HCT116 (cell line): ENCODE data around the gene EHD4. TPM values are rescaled to one million over a fixed set of nuclear protein-coding genes. Genes with fewer than 3 reads are reported as not detected.

Source experiments
- ATAC-seq: fragments of 200-7000 bp; cut with Tn5 transposase; 2 replicates; pipeline ENCODE4 v1.9.1; 2020; ENCODE audit warnings: mild to moderate bottlenecking, moderate library complexity
- Bru-seq: library from RNA; stranded (reverse); fragments of 400-500 nt; gene quantifications from one replicate; lab custom pipeline; 2021; lab: Mats Ljungman, UMichigan
- BruChase-seq, 2 experiments: library from RNA; stranded (reverse); fragments of 400-500 nt; gene quantifications; one replicate each; lab custom pipeline; 2021; lab: Mats Ljungman, UMichigan
- BruUV-seq: library from RNA; stranded (reverse); fragments of 400-500 nt; replicated peaks from 2 replicates; lab custom pipeline; 2021; lab: Mats Ljungman, UMichigan
- CTCF ChIA-PET: fragments of 300-600 bp; sonication (Branson Sonifier 250); formaldehyde crosslinking; loops from one replicate; lab custom pipeline; 2021; ENCODE audit warnings: antibody characterized with exemption; lab: Charles Lee
- POLR2A ChIA-PET: fragments of 300-600, 350-600 bp; sonication (Branson Sonifier 250); formaldehyde crosslinking; loops from one replicate; lab custom pipeline; 2021; ENCODE audit warnings: antibody characterized with exemption; lab: Charles Lee
- RAD21 ChIA-PET, 2 experiments: fragments of 300-600 bp; sonication (Branson Sonifier 250); formaldehyde crosslinking; loops; one replicate each; lab custom pipeline; 2023; ENCODE audit warnings: low total read pairs in 2 of 2; ENCODE audit not compliant: uncharacterized antibody in 2 of 2, unreplicated experiment in 2 of 2, low non-redundant PET in 1 of 2; lab: Charles Lee
- DNase-seq: peaks from one replicate; pipeline ENCODE4 v3.0.0-alpha.2; 2010; ENCODE audit warnings: low read depth, low spot score
- H2AFZ ChIP-seq: fragments of 200-600 bp; shearing (Covaris generic), sonication (generic); 2 replicates; pipeline ENCODE4 v1.6.1; 2017; ENCODE audit warnings: low read depth, mixed run types, mixed read lengths, antibody characterized with exemption, low read length; ENCODE audit not compliant: poor library complexity, severe bottlenecking
- H3K27ac ChIP-seq: 2 replicates; pipeline ENCODE4 v1.5.1; 2012; ENCODE audit warnings: low read depth, low read length
- H3K27me3 ChIP-seq: fragments of 200-600 bp; sonication (generic); 2 replicates; pipeline ENCODE4 v1.6.1; 2016; ENCODE audit warnings: mixed run types, low read length, mixed read lengths; ENCODE audit not compliant: insufficient read depth
- H3K36me3 ChIP-seq, 2 experiments: fragments of 200-500 bp in 1 of 2; fragments of 200-600 bp in 1 of 2; sonication (Bioruptor generic) in 1 of 2; sonication (generic) in 1 of 2; 2 replicates each; pipeline versions ENCODE4 v1.5.1 to v1.6.1; 2014 to 2016; ENCODE audit warnings: low read length in 2 of 2, inconsistent platforms in 1 of 2, mixed read lengths in 1 of 2, mixed run types in 1 of 2; ENCODE audit not compliant: insufficient read depth in 2 of 2, control insufficient read depth in 1 of 2
- H3K4me1 ChIP-seq, 2 experiments: fragments of 200-600 bp in 1 of 2; sonication (generic) in 1 of 2; 2 replicates each; pipeline versions ENCODE4 v1.5.1 to v1.6.1; 2012 to 2017; ENCODE audit warnings: low read length in 2 of 2, inconsistent platforms in 1 of 2, mild to moderate bottlenecking in 1 of 2, mixed read lengths in 1 of 2, mixed run types in 1 of 2, moderate library complexity in 1 of 2; ENCODE audit not compliant: insufficient read depth in 2 of 2, control insufficient read depth in 1 of 2
- H3K4me2 ChIP-seq: fragments of 200-600 bp; sonication (generic); 2 replicates; pipeline ENCODE4 v1.6.1; 2017; ENCODE audit warnings: mixed run types, low read length, mixed read lengths
- H3K4me3 ChIP-seq, 2 experiments: fragments of 200-600 bp in 1 of 2; sonication (generic) in 1 of 2; replicated peaks in 1 of 2; 2 replicates each; pipeline ENCODE4 v1.5.1; 2011 to 2016; ENCODE audit warnings: low read length in 2 of 2, control low read depth in 1 of 2, low read depth in 1 of 2, mild to moderate bottlenecking in 1 of 2, mixed read lengths in 1 of 2, mixed run types in 1 of 2
- H3K79me2 ChIP-seq: fragments of 200-600 bp; sonication (generic); 2 replicates; pipeline ENCODE4 v1.6.1; 2017; ENCODE audit warnings: mild to moderate bottlenecking, mixed run types, low read length, moderate library complexity, mixed read lengths; ENCODE audit not compliant: insufficient read depth
- H3K9ac ChIP-seq: fragments of 200-600 bp; sonication (generic); 2 replicates; pipeline ENCODE4 v1.6.1; 2016; ENCODE audit warnings: low read length, mixed read lengths
- H3K9me2 ChIP-seq: fragments of 200-600 bp; sonication (generic), shearing (Covaris generic); 2 replicates; pipeline ENCODE4 v1.6.1; 2017; ENCODE audit warnings: mixed run types, mild to moderate bottlenecking, moderate library complexity; ENCODE audit not compliant: insufficient read depth
- H3K9me3 ChIP-seq, 2 experiments: fragments of 200-500 bp in 1 of 2; fragments of 200-600 bp in 1 of 2; sonication (Bioruptor generic) in 1 of 2; sonication (generic) in 1 of 2; 2 replicates each; pipeline ENCODE4 v1.6.1; 2014 to 2017; ENCODE audit warnings: low read length in 2 of 2, mixed read lengths in 2 of 2, inconsistent platforms in 1 of 2, low read depth in 1 of 2, mild to moderate bottlenecking in 1 of 2, mixed run types in 1 of 2, moderate library complexity in 1 of 2; ENCODE audit not compliant: control insufficient read depth in 1 of 2, insufficient read depth in 1 of 2
- H4K20me1 ChIP-seq: fragments of 200-600 bp; sonication (generic), shearing (Covaris generic); 2 replicates; pipeline ENCODE4 v1.6.1; 2017; ENCODE audit warnings: mixed run types, mild to moderate bottlenecking, moderate library complexity; ENCODE audit not compliant: insufficient read depth
- CTCF ChIP-seq, 3 experiments: fragments of 200-600 bp in 1 of 3; sonication (generic) in 1 of 3; IDR thresholded peaks in 2 of 3; conservative IDR thresholded peaks in 1 of 3; 2 replicates each; pipeline ENCODE4 v1.5.1; 2012 to 2017; ENCODE audit warnings: low read depth in 2 of 3, low read length in 2 of 3, antibody characterized with exemption in 1 of 3, borderline replicate concordance in 1 of 3, control low read depth in 1 of 3, mild to moderate bottlenecking in 1 of 3, mixed read lengths in 1 of 3, mixed run types in 1 of 3, moderate library complexity in 1 of 3; ENCODE audit not compliant: insufficient read depth in 1 of 3
- EGR1 ChIP-seq: IDR thresholded peaks from 2 replicates; pipeline ENCODE4 v1.6.1; 2012; ENCODE audit warnings: low read depth
- ELF1 ChIP-seq: IDR thresholded peaks from 2 replicates; pipeline ENCODE4 v1.6.1; 2012; ENCODE audit warnings: low read depth, borderline replicate concordance
- EZH2phosphoT487 ChIP-seq: fragments of 200-600 bp; IDR thresholded peaks from 2 replicates; pipeline ENCODE4 v1.6.1; 2018; ENCODE audit warnings: antibody characterized with exemption, borderline replicate concordance
- POLR2A ChIP-seq: IDR thresholded peaks from 2 replicates; pipeline ENCODE4 v1.7.0; 2011; ENCODE audit warnings: borderline replicate concordance; ENCODE audit not compliant: insufficient read depth, insufficient read length; ENCODE audit errors: extremely low read depth
- POLR2AphosphoS5 ChIP-seq: IDR thresholded peaks from 2 replicates; pipeline ENCODE4 v1.6.1; 2011; ENCODE audit warnings: mild to moderate bottlenecking, low read depth, low read length, moderate library complexity
- RAD21 ChIP-seq: IDR thresholded peaks from 2 replicates; pipeline ENCODE4 v1.6.1; 2012; ENCODE audit warnings: low read depth, mild to moderate bottlenecking
- SIN3A ChIP-seq: IDR thresholded peaks from 2 replicates; pipeline ENCODE4 v1.6.1; 2012; ENCODE audit warnings: low read depth
- SP1 ChIP-seq: IDR thresholded peaks from 2 replicates; pipeline ENCODE4 v1.6.1; 2012; ENCODE audit warnings: low read depth
- ZFX ChIP-seq: fragments of 450-650 bp; IDR thresholded peaks from 2 replicates; pipeline ENCODE4 v1.6.1; 2017
- intact Hi-C: fragments of 100-400 bp; cut with micrococcal nuclease; formaldehyde crosslinking; loops from 2 replicates; pipeline ENCODE4 v1.10.0; 2022
- long read RNA-seq: library from polyadenylated mRNA; unstranded; transcript quantifications from one replicate; pipeline ENCODE4 v2.0.0, GENCODE V29; 2021; ENCODE audit not compliant: unreplicated experiment
- polyA plus RNA-seq: library from polyadenylated mRNA; unstranded; fragments of >200 nt; gene quantifications from 2 replicates; pipeline ENCODE4 v1.2.1, GENCODE V29; 2012; ENCODE audit warnings: missing spikeins
- total RNA-seq: library from RNA; stranded (reverse); gene quantifications from one replicate; pipeline ENCODE4 v1.2.1, GENCODE V29; 2021; ENCODE audit not compliant: unreplicated experiment
- TF ChIP-seq, protein P1 (sequence below): IDR thresholded peaks from 2 replicates; pipeline ENCODE4 v1.6.1; 2011; ENCODE audit warnings: mild to moderate bottlenecking, low read length, moderate library complexity; ENCODE audit not compliant: insufficient replicate concordance; ENCODE audit errors: extremely low read depth
- TF ChIP-seq, protein P2 (sequence below): IDR thresholded peaks from 2 replicates; pipeline ENCODE4 v1.6.1; 2012

EHD4 gene
- total RNA-seq (28.0 TPM), Bru-seq, nascent RNA (percentile 83 among the genes with signal in this experiment), BruChase-seq, experiment 1, labeled RNA remaining after a 6-hour chase (percentile 75 among the genes with signal in this experiment), BruChase-seq, experiment 2, labeled RNA remaining after a 2-hour chase (percentile 62 among the genes with signal in this experiment)
- 27.3 and 27.6 TPM in 2 replicates for polyA plus RNA-seq
- long read RNA-seq, full-length matches to known transcripts: 129 of 191 reads
- long read RNA-seq, partial matches to known transcripts: 25 of 191 reads
- long read RNA-seq, other reads (novel, unspliced or antisense): 37 of 191 reads

DNA sequence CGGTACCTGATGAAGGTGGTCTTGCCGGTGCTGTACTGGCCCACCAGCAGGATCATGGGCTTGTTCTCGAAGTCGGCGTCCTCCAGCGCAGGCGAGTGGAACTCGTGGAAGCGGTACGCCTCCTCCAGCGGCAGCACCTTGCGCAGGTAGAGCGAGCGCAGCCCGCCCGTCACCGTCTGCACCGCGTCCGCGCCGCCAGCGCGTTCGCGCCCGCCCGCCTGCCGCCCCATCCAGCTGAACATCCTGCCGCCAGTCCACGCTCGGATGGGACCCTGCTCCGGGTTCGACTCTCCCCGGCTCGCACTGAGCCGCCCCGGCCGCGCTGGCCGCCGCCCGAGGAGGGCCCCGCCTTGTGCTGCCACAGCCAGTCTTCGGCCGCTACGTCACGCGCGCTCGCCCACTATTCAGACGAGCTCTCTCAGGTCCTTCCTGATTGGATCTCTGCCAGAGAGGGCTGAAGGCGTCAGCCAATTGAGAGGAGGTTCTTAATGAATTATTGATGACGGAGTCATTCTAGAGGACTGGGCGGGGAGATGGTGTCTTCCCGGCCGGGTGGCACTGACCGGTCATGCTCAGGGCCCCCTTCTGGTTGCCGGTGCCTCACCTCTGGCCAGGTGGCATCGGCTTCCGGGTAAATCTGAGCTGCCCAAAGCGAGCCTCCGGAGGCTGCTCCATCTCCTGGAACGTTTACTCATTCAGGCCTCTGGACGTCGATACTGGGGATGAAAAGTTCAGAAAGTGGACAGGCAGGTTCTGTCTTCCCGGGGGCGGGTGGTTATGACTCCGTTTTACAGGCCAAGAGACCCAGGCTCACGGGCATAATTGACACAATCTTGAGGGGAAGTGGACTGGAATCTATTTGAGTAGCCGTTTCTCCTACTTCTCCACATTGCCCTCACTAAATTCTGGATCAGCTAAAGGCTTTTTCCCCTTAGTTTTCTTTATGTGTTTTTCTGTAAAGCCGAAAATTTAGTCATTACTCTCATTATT, at the start of gene EHD4:
Gene EHD4, minus strand, starts transcription at position 305 of the 990 bp plus-strand sequence. Its CDS starts 63 bp downstream, at position 242.
- Histone ChIP-seq H3K9me3 (no peaks in the 10 kb centered on the region), H3K27ac (peak within 1 kb of the TSS; percentile 86), H3K4me1 (peaks cover 21 to 36% of the 10 kb centered on the region in 2 experiments), H3K36me3 (no peaks in the 10 kb centered on the region), H3K4me3 (peak within 1 kb of the TSS; percentile 85 to 93), H3K4me2 (peak within 1 kb of the TSS; percentile 82), H3K9ac (peak within 1 kb of the TSS; percentile 93), H3K9me2 (no peaks in the 10 kb centered on the region), H4K20me1 (peaks cover 14% of the 10 kb centered on the region; the same call in 1 of the 2 replicates), H3K79me2 (peaks cover 43% of the 10 kb centered on the region), H3K27me3 (no peaks in the 10 kb centered on the region), H2AFZ (no peak within 1 kb of the TSS)
- peak; percentile 92 for ATAC-seq
- CTCF ChIA-PET: interaction anchor here (1.0 to 2.3 kb wide), 13 partner anchors 11 to 507 kb away, joined by 3 to 12 read pairs (median 3); partner anchors contain the start of gene MAPKBP1
- peak; percentile 99 for DNase-seq
- RAD21 ChIA-PET: no interaction called here
- TF ChIP-seq CTCF (IDR thresholded peaks at IDR 0.05 in 2 of 3, conservative IDR thresholded peaks at IDR 0.05 in 1 of 3; ENCODE audit: borderline replicate concordance in 1 of 3, insufficient read depth in 1 of 3, low read depth in 2 of 3, low read length in 2 of 3) (peak; percentile 4 to 40 (median 38); a peak in 4 of 6 replicates), POLR2AphosphoS5 (peak; percentile 88), EZH2phosphoT487 (no peak), ZFX (peak; percentile 24; the same call in 1 of the 2 replicates), EGR1 (peak; percentile 71), RAD21 (no peak; the same call in 1 of the 2 replicates), SP1 (peak; percentile 94), POLR2A (peak; percentile 62), SIN3A (peak; percentile 86; the same call in 1 of the 2 replicates), ELF1 (peak; percentile 69)
- TF ChIP-seq, protein P1, sequence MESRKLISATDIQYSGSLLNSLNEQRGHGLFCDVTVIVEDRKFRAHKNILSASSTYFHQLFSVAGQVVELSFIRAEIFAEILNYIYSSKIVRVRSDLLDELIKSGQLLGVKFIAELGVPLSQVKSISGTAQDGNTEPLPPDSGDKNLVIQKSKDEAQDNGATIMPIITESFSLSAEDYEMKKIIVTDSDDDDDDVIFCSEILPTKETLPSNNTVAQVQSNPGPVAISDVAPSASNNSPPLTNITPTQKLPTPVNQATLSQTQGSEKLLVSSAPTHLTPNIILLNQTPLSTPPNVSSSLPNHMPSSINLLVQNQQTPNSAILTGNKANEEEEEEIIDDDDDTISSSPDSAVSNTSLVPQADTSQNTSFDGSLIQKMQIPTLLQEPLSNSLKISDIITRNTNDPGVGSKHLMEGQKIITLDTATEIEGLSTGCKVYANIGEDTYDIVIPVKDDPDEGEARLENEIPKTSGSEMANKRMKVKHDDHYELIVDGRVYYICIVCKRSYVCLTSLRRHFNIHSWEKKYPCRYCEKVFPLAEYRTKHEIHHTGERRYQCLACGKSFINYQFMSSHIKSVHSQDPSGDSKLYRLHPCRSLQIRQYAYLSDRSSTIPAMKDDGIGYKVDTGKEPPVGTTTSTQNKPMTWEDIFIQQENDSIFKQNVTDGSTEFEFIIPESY: no peak
- TF ChIP-seq, protein P2, sequence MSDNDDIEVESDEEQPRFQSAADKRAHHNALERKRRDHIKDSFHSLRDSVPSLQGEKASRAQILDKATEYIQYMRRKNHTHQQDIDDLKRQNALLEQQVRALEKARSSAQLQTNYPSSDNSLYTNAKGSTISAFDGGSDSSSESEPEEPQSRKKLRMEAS: peak; percentile 54
- BruUV-seq: TSS peak; percentile 95
- POLR2A ChIA-PET: interaction anchor here (0.7 to 2.2 kb wide), 10 partner anchors 9 to 146 kb away, joined by 3 to 8 read pairs (median 4); no protein-coding TSS in a partner anchor
- intact Hi-C loops: loop anchor here (5.0 kb wide), 2 partner anchors 35 to 85 kb away; no protein-coding TSS in a partner anchor
